Measurements from ENCODE around the gene AK8. TPM values are rescaled to one million over a fixed set of nuclear protein-coding genes. Genes with fewer than 3 reads are reported as not detected.

The AK8 gene
- total RNA-seq, result under 1 TPM in 1 of 2 experiments, not detected in 1; 0.39 TPM

DNA sequence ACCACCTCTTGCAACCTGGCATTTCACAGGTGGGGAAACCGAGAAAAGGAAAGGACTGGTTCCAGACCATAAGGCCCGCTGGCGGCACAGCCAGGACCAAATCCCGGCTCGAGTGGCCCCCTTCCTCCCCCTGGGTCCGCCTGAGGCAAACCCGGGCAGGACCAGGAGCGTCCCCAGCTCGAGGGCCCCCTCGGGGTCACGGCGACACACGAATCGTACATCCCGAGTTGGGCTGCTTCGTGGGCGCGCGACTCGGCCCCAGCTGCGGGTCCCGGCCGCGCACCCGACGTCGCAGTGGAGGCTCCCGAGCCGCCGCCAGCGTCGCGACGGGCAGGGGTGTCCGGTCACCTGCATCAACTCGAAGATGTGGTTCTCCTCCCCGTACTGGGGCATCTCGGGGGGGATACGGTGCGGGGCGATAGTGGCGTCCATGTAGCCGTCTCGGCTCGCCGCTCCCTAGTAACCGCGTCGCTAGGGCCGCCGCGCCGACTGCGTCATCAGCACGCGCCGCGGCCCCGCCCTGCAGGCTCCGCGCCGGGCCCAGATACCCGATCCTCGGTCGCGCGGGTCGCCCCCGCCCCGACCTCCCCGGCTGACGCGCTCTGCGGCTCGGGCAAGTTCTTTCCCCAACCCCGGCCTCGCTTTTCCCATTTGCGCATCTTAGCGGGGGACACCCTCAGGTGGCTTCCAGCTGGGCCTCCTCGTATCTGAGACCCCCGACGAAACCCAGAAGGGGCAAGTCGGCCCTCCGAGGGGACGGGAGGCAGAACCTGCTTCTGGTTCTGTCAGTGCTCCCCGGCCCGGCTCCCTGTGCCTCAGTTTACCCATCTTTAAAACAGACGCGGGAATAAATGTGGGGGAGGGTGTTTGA, at the start of gene AK8:
Gene AK8, minus strand, starts transcription at position 461 of the 871 bp plus-strand sequence. Its CDS starts 29 bp downstream, at position 432.
- Mint-ChIP-seq H3K36me3 (ENCODE audit: low read depth) (peaks cover 4% of the 10 kb centered on the region), H3K4me3 (peak within 1 kb of the TSS; percentile 80), H3K27ac (peak within 1 kb of the TSS; percentile 87), H3K27me3 (ENCODE audit: low read depth) (peaks cover 5% of the 10 kb centered on the region), H3K9me3 (ENCODE audit: insufficient read depth) (no peaks in the 10 kb centered on the region), H3K4me1 (ENCODE audit: low read depth) (peaks cover 45% of the 10 kb centered on the region)
- ATAC-seq, result peak; percentile 82
- POLR2A ChIA-PET, result interaction anchor here (1.1 to 2.5 kb wide), 2 partner anchors 16 to 24 kb away, joined by 3 to 15 read pairs; no protein-coding TSS in a partner anchor
- DNase-seq, result peak; percentile 78
- CTCF ChIA-PET, result interaction anchor here (1.0 to 2.2 kb wide), 4 partner anchors 16 to 29 kb away, joined by 3 to 18 read pairs (median 6); no protein-coding TSS in a partner anchor

GRCh38 chr9:132927704-132928103, 49.6 kb upstream of the AK8 start:
- H3K27me3 Mint-ChIP-seq (ENCODE audit: low read depth), result no peaks in the 10 kb centered on the region
- no peak overlapping the region for H3K27ac Mint-ChIP-seq
- no peaks in the 10 kb centered on the region for H3K9me3 Mint-ChIP-seq (ENCODE audit: insufficient read depth)
- no peak for ATAC-seq
- peaks cover 24% of the 10 kb centered on the region for H3K36me3 Mint-ChIP-seq (ENCODE audit: low read depth)
- ChIA-PET POLR2A (no interaction called here), CTCF (no interaction called here)
- DNase-seq, result no peak
- H3K4me3 Mint-ChIP-seq, result no peak overlapping the region
- no peaks in the 10 kb centered on the region for H3K4me1 Mint-ChIP-seq (ENCODE audit: low read depth)

GRCh38 chr9:132923346-132923902, 45.3 kb upstream of the AK8 start:
- ATAC-seq (no peak), DNase-seq (no peak)
- no peak overlapping the region for H3K4me3 Mint-ChIP-seq
- H3K36me3 Mint-ChIP-seq (ENCODE audit: low read depth), result peaks cover 37% of the 10 kb centered on the region
- POLR2A ChIA-PET, result no interaction called here
- CTCF ChIA-PET, result interaction anchor here (1.0 kb wide), 1 partner anchor 98 kb away, joined by 3 read pairs; no protein-coding TSS in a partner anchor
- H3K4me1 Mint-ChIP-seq (ENCODE audit: low read depth), result no peaks in the 10 kb centered on the region
- no peaks in the 10 kb centered on the region for H3K9me3 Mint-ChIP-seq (ENCODE audit: insufficient read depth)
- no peaks in the 10 kb centered on the region for H3K27me3 Mint-ChIP-seq (ENCODE audit: low read depth)
- no peak overlapping the region for H3K27ac Mint-ChIP-seq

DNA sequence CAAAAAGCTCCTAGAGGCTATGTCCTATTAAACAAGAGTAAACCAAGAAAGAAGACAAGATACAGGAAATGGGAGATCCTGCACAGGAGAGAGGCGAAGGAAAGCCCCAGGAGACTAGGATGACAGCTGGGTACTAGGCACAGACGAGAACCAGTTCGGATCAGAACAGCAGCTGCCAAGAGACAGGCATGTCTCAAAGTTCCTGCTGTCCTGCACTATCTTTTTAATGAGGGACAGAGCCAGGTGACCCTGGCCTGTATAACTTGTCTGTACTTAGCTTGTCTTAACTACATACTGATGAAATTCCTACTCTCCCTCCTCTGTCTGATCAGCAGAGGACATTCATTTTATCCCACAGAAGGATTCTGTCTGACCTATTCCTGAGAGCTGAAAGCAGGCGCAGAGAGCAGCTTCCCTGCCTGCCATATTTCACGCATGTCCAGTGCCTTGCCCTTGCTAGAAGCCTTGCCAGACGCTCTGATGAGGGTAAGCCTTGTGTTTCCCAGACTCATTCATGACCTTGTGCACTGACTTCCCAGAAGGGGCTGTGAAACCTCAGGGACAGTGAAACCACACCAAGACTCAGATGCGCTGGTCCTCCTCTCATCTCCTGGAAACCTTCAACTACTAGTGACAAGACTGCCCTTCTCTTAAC, 41.7 kb upstream of the AK8 start:
- ChIA-PET CTCF (interaction anchor here (1.1 to 2.3 kb wide), 3 partner anchors 14 to 53 kb away, joined by 3 to 13 read pairs (median 3); no protein-coding TSS in a partner anchor), POLR2A (no interaction called here)
- no peaks in the 10 kb centered on the region for H3K9me3 Mint-ChIP-seq (ENCODE audit: insufficient read depth)
- H3K27me3 Mint-ChIP-seq (ENCODE audit: low read depth), result no peaks in the 10 kb centered on the region
- H3K27ac Mint-ChIP-seq, result no peak overlapping the region
- ATAC-seq (no peak), DNase-seq (no peak)
- H3K36me3 Mint-ChIP-seq (ENCODE audit: low read depth), result peaks cover 36% of the 10 kb centered on the region
- H3K4me1 Mint-ChIP-seq (ENCODE audit: low read depth), result no peaks in the 10 kb centered on the region
- H3K4me3 Mint-ChIP-seq, result no peak overlapping the region

GRCh38 chr9:132914924-132915323, 36.8 kb upstream of the AK8 start:
- Mint-ChIP-seq H3K27ac (no peak overlapping the region), H3K4me1 (ENCODE audit: low read depth) (no peaks in the 10 kb centered on the region), H3K9me3 (ENCODE audit: insufficient read depth) (no peaks in the 10 kb centered on the region), H3K36me3 (ENCODE audit: low read depth) (peaks cover 31% of the 10 kb centered on the region), H3K27me3 (ENCODE audit: low read depth) (no peaks in the 10 kb centered on the region), H3K4me3 (no peak overlapping the region)
- DNase-seq, result no peak
- ATAC-seq, result no peak
- ChIA-PET POLR2A (interaction anchor here (0.6 kb wide), 2 partner anchors 31 to 452 kb away, joined by 3 read pairs; no protein-coding TSS in a partner anchor), CTCF (interaction anchor here (0.6 to 1.3 kb wide), 2 partner anchors 14 to 1227 kb away, joined by 3 read pairs; no protein-coding TSS in a partner anchor)

- H3K4me3 Mint-ChIP-seq, result no peak overlapping the region
- no peak overlapping the region for H3K27ac Mint-ChIP-seq
- ATAC-seq, result no peak
- H3K4me1 Mint-ChIP-seq (ENCODE audit: low read depth), result peaks cover 14% of the 10 kb centered on the region
- no peaks in the 10 kb centered on the region for H3K27me3 Mint-ChIP-seq (ENCODE audit: low read depth)
- DNase-seq, result no peak
- peaks cover 26% of the 10 kb centered on the region for H3K36me3 Mint-ChIP-seq (ENCODE audit: low read depth)
- POLR2A ChIA-PET, result no interaction called here
- CTCF ChIA-PET, result no interaction called here
- no peaks in the 10 kb centered on the region for H3K9me3 Mint-ChIP-seq (ENCODE audit: insufficient read depth)
These were observed 34.0 kb upstream of the AK8 start for GRCh38 chr9:132912131-132912530.

DNA sequence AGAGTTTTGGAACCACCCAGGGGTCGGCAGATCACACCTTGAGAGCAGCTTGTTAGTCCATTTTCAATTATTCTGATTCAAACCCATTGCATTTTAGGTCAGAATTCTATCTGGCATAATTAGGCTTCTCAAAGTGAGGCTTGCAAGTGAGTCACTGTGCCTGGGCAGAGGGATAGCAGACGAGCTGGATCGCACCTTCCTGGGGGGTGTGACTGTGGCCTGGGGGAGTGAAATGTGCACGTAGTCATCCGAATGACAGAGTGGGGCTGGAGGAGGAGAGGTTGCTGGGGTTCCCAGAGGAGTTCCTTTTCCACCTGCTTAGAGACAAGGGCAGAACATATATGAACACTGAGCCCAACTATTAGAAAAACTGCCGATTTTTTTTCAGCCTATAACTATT, 32.3 kb upstream of the AK8 start:
- ChIA-PET CTCF (interaction anchor here (0.9 to 1.1 kb wide), 4 partner anchors 9 to 112 kb away, joined by 3 to 4 read pairs (median 4); no protein-coding TSS in a partner anchor), POLR2A (interaction anchor here (0.9 to 1.0 kb wide), 2 partner anchors 8 to 33 kb away, joined by 3 read pairs; no protein-coding TSS in a partner anchor)
- H3K36me3 Mint-ChIP-seq (ENCODE audit: low read depth), result peaks cover 18% of the 10 kb centered on the region
- no peak overlapping the region for H3K4me3 Mint-ChIP-seq
- H3K4me1 Mint-ChIP-seq (ENCODE audit: low read depth), result peaks cover 14% of the 10 kb centered on the region
- ATAC-seq (no peak), DNase-seq (no peak)
- no peaks in the 10 kb centered on the region for H3K27me3 Mint-ChIP-seq (ENCODE audit: low read depth)
- no peak overlapping the region for H3K27ac Mint-ChIP-seq
- no peaks in the 10 kb centered on the region for H3K9me3 Mint-ChIP-seq (ENCODE audit: insufficient read depth)

GRCh38 chr9:132909311-132909710, 31.2 kb upstream of the AK8 start:
- DNase-seq, result no peak
- no peaks in the 10 kb centered on the region for H3K9me3 Mint-ChIP-seq (ENCODE audit: insufficient read depth)
- no peak overlapping the region for H3K4me3 Mint-ChIP-seq

DNA sequence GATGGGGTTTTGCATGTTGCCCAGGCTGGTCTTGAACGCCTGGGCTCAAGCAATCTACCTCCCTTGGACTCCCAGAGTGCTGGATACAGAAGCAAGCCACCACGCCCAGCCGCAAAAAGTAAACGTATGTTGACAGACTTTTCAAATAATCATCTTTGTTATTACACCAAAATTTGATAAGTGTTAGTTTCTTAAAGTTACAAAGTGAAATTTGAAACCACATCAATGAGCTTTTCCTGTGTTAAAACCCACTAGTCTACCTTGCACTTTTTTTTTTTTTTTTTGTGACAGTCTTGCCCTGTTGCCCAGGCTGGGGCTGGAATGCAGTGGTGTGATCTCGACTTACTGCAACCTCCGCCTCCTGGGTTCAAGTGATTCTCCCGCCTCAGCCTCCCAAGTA, 30.6 kb upstream of the AK8 start:
- Mint-ChIP-seq H3K36me3 (ENCODE audit: low read depth) (peaks cover 16% of the 10 kb centered on the region), H3K27me3 (ENCODE audit: low read depth) (no peaks in the 10 kb centered on the region), H3K4me1 (ENCODE audit: low read depth) (peaks cover 14% of the 10 kb centered on the region), H3K4me3 (no peak overlapping the region), H3K27ac (no peak overlapping the region), H3K9me3 (ENCODE audit: insufficient read depth) (no peaks in the 10 kb centered on the region)
- ChIA-PET CTCF (interaction anchor here (1.0 to 1.6 kb wide), 3 partner anchors 11 to 60 kb away, joined by 3 to 4 read pairs (median 3); no protein-coding TSS in a partner anchor), POLR2A (interaction anchor here (0.8 kb wide), 1 partner anchor 58 kb away, joined by 4 read pairs; no protein-coding TSS in a partner anchor)
- DNase-seq (no peak), ATAC-seq (peak; percentile 15)

More at GRCh38 chr9:132909311-132909710, 31.2 kb upstream of the AK8 start:
- no peak overlapping the region for H3K27ac Mint-ChIP-seq
- ChIA-PET CTCF (interaction anchor here (0.9 to 1.6 kb wide), 6 partner anchors 8 to 113 kb away, joined by 3 to 4 read pairs (median 3); no protein-coding TSS in a partner anchor), POLR2A (interaction anchor here (0.8 kb wide), 1 partner anchor 58 kb away, joined by 4 read pairs; no protein-coding TSS in a partner anchor)
- H3K4me1 Mint-ChIP-seq (ENCODE audit: low read depth), result peaks cover 14% of the 10 kb centered on the region
- no peak for ATAC-seq
- no peaks in the 10 kb centered on the region for H3K27me3 Mint-ChIP-seq (ENCODE audit: low read depth)
- peaks cover 16% of the 10 kb centered on the region for H3K36me3 Mint-ChIP-seq (ENCODE audit: low read depth)

DNA sequence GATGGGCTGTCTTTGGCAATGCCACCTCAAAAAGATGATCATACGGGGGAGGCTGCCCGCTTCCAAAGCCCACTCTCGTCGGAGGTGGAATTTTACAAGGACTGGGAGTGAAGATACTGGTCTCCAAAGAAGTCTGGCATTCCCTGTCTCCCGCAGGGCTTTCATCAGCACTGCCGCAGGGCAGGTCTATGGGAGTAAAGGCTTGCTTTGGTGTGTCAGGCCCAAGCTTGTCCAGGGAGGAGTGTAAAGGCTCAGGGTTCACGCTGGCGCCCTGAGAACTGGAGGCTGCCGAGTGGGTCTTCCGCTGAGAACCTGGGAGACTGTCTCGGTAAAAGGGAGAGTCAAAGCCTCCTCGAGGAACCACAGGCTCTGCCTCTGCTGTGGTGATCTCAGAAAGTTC, 27.6 kb upstream of the AK8 start:
- Mint-ChIP-seq H3K4me3 (no peak overlapping the region), H3K27me3 (ENCODE audit: low read depth) (no peaks in the 10 kb centered on the region), H3K36me3 (ENCODE audit: low read depth) (peaks cover 20% of the 10 kb centered on the region), H3K9me3 (ENCODE audit: insufficient read depth) (no peaks in the 10 kb centered on the region), H3K27ac (no peak overlapping the region), H3K4me1 (ENCODE audit: low read depth) (peaks cover 30% of the 10 kb centered on the region)
- POLR2A ChIA-PET, result no interaction called here
- ATAC-seq (no peak), DNase-seq (no peak)
- CTCF ChIA-PET, result no interaction called here
